ENCODE measurements around the gene DOCK3.
"Not testable (repeated sequence)": the region's sequence is repeated elsewhere in the genome, so short reads cannot be mapped to it uniquely, and the experiment has no call there.

DOCK3 gene

DNA sequence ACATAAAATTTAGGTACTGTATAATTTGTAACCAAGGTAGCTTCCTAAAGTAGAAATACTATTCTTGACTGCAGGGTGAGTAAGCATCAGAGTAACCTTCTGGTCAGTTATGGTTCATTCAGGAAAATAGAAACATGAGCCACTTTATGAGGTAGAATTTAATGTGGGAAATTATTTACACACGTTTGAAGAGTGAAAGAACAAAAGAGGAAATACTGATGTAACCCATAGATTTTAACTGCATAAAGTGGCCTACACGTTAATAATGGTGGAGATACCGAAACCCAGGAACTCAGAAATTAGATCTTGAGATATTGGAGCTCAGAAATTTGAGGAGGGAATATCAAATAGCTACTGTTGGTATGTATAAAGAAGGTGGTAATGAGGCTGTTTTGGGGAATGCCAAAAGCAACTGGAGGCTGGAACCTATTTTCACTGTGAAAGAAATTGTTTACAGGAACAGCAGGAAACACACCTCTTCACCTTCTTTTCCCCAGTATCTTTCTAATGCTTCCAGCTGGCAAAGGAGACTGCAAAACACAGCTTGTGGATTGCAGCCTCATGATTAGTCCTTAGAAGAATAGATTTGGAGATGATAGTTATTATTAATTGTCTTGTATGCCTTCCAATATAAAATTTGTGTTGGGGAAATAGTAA, 216.1 kb downstream of the DOCK3 start:
- no peak for DNase-seq (ENCODE audit: low spot score)

- DNase-seq (ENCODE audit: low spot score) = not testable (repeated sequence)
These were observed 226.4 kb downstream of the DOCK3 start for GRCh38 chr3:50901097-50901496.

- no peak for DNase-seq (ENCODE audit: low spot score)
These were observed 238.0 kb downstream of the DOCK3 start for GRCh38 chr3:50912746-50913145.

- no peak for DNase-seq (ENCODE audit: low spot score)
These were observed 238.5 kb downstream of the DOCK3 start for GRCh38 chr3:50913260-50913659.

DNA sequence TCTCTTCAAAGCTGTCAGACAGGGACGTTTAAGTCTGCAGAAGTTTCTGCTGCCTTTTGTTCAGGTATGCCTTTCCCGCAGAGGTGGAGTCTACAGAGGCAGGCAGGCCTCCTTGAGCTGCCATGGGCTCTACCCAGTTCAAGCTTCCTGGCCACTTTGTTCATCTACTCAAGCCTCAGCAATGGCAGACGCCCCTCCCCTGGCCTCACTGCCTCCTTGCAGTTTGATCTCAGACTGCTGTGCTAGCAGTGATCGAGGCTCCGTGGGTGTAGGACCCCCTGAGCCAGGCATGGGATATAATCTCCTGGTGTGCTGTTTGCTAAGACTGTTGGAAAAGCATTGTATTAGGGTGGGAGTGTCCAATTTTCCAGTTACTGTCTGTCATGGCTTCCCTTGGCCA, 247.3 kb downstream of the DOCK3 start:
- not testable (repeated sequence) for DNase-seq (ENCODE audit: low spot score)

DNA sequence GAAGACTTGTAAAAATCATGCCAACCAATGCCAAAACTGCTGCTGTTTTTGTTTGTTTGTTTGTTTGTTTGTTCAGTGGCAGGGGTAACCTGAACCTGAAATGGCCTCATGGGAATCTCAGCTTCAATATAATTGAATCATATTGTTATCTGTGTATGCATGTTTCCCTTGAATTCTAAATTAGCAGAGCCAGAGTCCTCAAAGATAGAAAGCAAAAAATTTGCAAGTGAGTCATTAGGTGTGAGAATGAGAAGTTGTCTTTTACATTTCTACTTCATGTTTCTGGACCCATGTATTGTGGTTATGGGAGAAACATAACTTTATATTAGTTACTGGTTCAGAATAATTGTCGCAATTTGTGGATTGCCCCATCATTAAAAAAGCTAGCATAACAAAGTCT, 249.2 kb downstream of the DOCK3 start:
- DNase-seq (ENCODE audit: low spot score) = no peak

DNA sequence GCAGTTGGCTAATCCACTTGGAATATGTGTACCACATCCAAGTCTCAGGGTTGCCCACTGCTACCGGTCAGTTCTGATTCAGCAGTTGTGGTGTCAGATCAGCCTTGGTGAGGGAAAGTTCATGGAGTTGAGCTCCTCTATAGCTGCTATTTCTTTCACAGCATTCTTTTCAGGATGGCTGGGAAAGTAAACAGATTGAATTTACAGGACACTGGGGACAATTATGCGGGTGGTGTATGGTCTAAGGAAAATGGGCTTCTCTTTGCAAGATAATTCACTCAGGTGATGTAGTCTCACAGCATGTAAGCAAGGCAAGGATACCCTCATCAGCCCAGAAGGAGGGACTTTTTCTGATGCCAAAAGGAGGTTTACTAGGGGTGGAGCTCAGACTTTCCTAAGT, 249.9 kb downstream of the DOCK3 start:
- no peak for DNase-seq (ENCODE audit: low spot score)

- no peak for DNase-seq (ENCODE audit: low spot score)
These were observed 252.1 kb downstream of the DOCK3 start for GRCh38 chr3:50926868-50927267.

DNA sequence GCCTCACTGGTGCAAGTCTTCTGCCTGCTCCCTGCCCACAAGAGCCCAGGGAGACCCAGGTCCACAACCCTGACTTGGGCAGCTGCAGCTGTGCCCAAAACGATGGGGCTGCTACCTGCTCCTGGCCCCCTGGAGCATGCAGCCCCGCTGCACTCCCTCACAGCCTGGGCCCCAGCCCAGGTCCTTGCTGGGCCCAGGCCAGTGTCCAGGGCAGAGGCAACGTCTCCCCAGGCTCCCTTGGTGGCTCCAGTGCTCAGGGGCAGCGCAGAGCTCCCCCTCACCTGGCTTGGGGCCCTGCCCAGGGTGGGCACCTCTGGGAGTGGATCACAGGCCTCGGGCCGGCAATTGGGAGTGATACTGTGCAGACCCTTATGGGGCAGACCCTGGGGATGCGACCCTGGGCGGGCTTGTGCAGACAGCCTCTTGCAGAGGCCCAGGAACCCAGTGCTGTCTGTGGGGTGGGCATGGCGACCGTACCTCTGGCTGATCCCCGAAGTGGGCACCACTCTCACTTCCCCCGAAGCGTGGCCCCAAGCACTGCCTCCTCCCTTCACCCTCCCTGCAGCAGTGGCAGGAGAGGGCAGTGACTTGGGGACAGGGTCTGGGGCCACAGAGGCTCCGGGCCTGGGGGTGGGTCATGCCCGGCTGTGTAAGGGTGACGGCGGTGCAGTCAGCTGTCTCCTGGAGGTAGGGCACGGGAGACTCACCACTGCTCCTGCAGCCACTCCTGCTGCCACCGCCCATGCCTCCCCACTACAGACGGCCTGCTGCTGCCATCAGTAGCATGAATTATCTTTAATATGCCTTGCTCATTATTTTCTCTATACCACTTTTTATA, 255.9 kb downstream of the DOCK3 start:
- no peak for DNase-seq (ENCODE audit: low spot score)

- DNase-seq (ENCODE audit: low spot score) = not testable (repeated sequence)
These were observed 258.2 kb downstream of the DOCK3 start for GRCh38 chr3:50932918-50933317.

- no peak for DNase-seq (ENCODE audit: low spot score)
These were observed 261.7 kb downstream of the DOCK3 start for GRCh38 chr3:50936389-50936788.

GRCh38 chr3:50947419-50947818, 272.7 kb downstream of the DOCK3 start:
- no peak for DNase-seq (ENCODE audit: low spot score)

DNA sequence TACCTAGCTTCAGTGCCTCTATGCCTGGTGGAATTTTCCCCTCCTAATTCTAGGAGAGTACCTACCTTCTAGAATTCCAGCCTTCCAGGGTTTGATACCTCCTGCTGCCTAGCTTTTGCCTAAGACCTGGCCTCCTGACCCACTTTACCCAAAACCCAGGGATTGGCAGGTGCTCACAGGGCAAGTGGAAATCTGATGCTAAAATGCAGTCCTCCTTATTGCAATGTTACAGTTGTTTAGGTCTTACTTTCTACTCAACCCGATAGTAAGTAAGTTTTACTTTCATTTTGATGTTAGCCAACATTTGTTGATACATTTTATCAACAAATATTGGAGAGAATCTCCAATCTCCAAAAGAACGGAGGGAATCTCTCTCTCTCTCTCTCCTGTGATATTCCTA, 275.9 kb downstream of the DOCK3 start:
- no peak for DNase-seq (ENCODE audit: low spot score)

DNA sequence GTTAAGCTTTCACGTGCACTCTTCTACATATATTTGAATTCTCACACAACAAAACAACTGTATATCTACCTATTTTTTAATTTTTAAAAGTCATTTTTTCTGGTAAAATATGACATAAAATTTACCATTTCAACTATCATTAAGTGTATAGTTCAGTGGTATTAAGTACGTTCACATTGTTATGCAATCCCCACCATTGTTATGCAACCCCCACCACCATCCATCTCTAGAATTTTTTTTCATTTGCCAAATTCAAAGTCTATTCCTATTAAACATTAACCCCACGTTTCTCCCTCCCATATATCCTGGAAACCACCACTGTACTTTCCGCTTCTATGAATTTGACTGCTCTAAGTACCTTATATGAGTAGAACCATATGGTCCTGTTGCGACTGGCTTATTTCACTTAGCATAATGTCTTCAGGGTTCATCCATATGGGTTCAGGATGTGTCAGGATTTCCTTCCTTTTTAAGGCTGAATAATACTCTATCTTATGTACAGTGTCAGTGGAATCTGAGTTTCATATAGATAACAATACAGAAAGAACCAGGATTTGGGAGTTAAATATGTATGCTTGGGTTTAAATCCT, 279.2 kb downstream of the DOCK3 start:
- no peak for DNase-seq (ENCODE audit: low spot score)

GRCh38 chr3:50961386-50961785, 286.7 kb downstream of the DOCK3 start:
- no peak for DNase-seq (ENCODE audit: low spot score)

GRCh38 chr3:50971487-50971924, 296.8 kb downstream of the DOCK3 start:
- no peak for DNase-seq (ENCODE audit: low spot score)

GRCh38 chr3:50972029-50972428, 297.3 kb downstream of the DOCK3 start:
- no peak for DNase-seq (ENCODE audit: low spot score)

DNA sequence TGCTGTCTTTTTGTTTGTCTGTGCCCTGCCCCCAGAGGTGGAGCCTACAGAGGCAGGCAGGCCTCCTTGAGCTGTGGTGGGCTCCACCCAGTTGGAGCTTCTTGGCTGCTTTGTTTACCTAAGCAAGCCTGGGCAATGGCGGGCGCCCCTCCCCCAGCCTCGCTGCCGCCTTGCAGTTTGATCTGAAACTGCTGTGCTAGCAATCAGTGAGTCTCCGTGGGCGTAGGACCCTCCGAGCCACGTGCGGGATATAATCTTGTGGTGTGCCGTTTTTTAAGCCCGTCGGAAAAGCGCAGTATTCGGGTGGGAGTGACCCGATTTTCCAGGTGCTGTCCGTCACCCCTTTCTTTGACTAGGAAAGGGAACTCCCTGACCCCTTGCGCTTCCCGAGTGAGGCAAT, 303.9 kb downstream of the DOCK3 start:
- not testable (repeated sequence) for DNase-seq (ENCODE audit: low spot score)

DNA sequence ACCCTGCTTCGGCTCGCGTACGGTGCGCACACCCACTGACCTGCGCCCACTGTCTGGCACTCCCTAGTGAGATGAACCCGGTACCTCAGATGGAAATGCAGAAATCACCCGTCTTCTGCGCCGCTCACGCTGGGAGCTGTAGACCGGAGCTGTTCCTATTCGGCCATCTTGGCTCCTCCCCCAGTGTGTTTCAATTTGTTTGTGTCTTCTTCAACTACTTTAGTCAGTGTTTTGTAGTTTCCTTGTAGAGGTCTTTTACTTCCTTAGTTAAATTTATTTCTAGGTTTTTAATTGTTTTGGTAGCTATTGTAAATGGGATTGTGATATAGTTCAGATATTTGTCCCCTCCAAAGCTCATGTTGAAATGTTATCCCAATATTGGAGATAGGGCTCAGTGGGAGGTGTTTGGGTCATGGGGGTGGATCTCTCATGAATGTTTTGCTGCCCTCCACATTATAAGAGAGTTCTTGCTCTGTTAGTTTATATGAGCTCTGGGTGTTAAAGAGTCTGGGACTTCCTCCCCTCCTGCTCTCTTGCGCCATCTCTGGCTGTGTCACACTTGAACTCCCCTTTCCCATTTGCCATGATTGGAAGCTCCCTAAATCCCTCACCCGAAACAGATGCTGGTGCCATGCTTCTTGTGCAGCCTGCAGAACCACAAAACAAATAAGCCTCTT, 304.4 kb downstream of the DOCK3 start:
- DNase-seq (ENCODE audit: low spot score) = no peak

- no peak for DNase-seq (ENCODE audit: low spot score)
These were observed 308.0 kb downstream of the DOCK3 start for GRCh38 chr3:50982540-50983325.

GRCh38 chr3:50983887-50984286, 309.2 kb downstream of the DOCK3 start:
- no peak for DNase-seq (ENCODE audit: low spot score)

DNA sequence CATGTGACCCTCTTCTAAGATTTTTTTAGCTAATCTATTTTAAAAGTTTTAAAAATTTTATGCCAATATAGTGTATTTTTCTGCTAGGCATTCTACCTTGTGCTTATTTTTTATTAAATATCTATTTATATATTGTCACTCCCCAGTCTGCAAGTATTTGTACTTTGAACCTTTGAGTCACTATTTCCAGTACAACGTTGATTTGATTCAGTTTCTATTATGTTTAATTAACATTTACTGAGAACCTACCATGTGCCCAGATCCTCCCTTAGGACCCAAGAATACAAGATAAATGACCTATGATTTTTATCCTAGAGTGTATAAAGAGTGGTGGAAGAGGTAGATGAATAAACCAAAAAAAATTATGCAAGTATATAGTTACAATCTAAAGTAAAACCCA, 311.2 kb downstream of the DOCK3 start:
- DNase-seq (ENCODE audit: low spot score) = no peak
